ENCODE results near the gene TXNRD1. TPM values are rescaled to one million over a fixed set of nuclear protein-coding genes. Genes with fewer than 3 reads are reported as not detected.

TXNRD1 gene
- total RNA-seq, 1 donor from 2014 or later = 105 TPM

- peaks cover 5% of the 10 kb centered on the region for H3K4me1 Mint-ChIP-seq (ENCODE audit: unreplicated experiment)
- H3K4me3 Mint-ChIP-seq (ENCODE audit: unreplicated experiment) = no peak overlapping the region
- TF ChIP-seq, protein P1, sequence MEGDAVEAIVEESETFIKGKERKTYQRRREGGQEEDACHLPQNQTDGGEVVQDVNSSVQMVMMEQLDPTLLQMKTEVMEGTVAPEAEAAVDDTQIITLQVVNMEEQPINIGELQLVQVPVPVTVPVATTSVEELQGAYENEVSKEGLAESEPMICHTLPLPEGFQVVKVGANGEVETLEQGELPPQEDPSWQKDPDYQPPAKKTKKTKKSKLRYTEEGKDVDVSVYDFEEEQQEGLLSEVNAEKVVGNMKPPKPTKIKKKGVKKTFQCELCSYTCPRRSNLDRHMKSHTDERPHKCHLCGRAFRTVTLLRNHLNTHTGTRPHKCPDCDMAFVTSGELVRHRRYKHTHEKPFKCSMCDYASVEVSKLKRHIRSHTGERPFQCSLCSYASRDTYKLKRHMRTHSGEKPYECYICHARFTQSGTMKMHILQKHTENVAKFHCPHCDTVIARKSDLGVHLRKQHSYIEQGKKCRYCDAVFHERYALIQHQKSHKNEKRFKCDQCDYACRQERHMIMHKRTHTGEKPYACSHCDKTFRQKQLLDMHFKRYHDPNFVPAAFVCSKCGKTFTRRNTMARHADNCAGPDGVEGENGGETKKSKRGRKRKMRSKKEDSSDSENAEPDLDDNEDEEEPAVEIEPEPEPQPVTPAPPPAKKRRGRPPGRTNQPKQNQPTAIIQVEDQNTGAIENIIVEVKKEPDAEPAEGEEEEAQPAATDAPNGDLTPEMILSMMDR (IDR thresholded peaks at IDR 0.05; ENCODE audit: unreplicated experiment) = no peak
- H3K27me3 Mint-ChIP-seq (ENCODE audit: unreplicated experiment) = peaks cover 1% of the 10 kb centered on the region
- DNase-seq (ENCODE audit: low spot score) = no peak
- H3K27ac Mint-ChIP-seq (ENCODE audit: unreplicated experiment) = no peak overlapping the region
- H3K9me3 Mint-ChIP-seq (ENCODE audit: unreplicated experiment) = no peaks in the 10 kb centered on the region
- H3K36me3 Mint-ChIP-seq (ENCODE audit: low read depth, unreplicated experiment) = no peaks in the 10 kb centered on the region
Observed at GRCh38 chr12:104223712-104224111, 8.1 kb downstream of the TXNRD1 start.

- Mint-ChIP-seq H3K27me3 (ENCODE audit: unreplicated experiment) (peaks cover 1% of the 10 kb centered on the region), H3K36me3 (ENCODE audit: low read depth, unreplicated experiment) (no peaks in the 10 kb centered on the region), H3K4me3 (ENCODE audit: unreplicated experiment) (no peak overlapping the region), H3K4me1 (ENCODE audit: unreplicated experiment) (no peaks in the 10 kb centered on the region), H3K9me3 (ENCODE audit: unreplicated experiment) (no peaks in the 10 kb centered on the region), H3K27ac (ENCODE audit: unreplicated experiment) (no peak overlapping the region)
- TF ChIP-seq, protein P1 (IDR thresholded peaks at IDR 0.05; ENCODE audit: unreplicated experiment) = no peak
- DNase-seq (ENCODE audit: low spot score) = no peak
Observed at GRCh38 chr12:104226672-104227071, 11.1 kb downstream of the TXNRD1 start.

DNA sequence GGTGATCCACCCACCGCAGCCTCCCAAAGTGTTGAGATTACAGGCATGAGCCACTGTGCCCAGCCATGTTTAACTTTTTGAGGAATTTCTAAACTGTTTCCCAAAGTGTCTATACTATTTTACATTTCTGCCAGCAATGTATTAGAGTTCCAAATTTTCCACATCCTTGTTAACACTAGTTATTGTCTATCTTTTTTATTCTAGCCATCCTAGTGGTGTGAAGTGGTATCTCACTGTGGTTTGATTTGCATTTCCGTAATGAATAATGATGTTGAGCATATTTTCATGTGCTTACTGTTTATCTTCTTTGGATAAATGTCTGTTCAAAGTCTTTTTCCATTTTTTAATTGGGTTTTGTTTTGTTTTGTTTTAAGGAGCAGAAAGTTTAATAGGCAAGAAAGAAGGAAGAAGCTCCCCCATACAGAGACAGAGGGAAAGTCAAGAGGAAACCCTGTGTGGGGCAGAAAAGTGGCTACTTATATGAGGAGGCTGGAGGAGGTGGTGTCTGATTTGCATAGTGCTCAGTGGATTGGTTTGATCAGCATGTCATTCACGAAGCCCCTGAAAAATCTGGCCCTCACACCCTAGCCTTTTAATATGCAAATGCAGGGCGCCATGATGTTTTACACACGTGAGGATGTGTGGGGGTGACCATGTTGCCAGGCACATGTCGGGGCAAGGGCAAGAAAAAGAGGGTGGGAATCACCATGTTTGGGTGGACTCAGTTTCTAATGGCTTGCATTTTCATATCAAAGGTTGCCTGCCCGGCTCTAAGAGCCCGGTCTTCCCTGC, 14.9 kb downstream of the TXNRD1 start:
- Mint-ChIP-seq H3K27me3 (ENCODE audit: unreplicated experiment) (peaks cover 1% of the 10 kb centered on the region), H3K27ac (ENCODE audit: unreplicated experiment) (no peak overlapping the region), H3K36me3 (ENCODE audit: low read depth, unreplicated experiment) (peaks cover 6% of the 10 kb centered on the region), H3K4me1 (ENCODE audit: unreplicated experiment) (no peaks in the 10 kb centered on the region), H3K9me3 (ENCODE audit: unreplicated experiment) (peaks cover 6% of the 10 kb centered on the region), H3K4me3 (ENCODE audit: unreplicated experiment) (no peak overlapping the region)
- TF ChIP-seq, protein P1 (IDR thresholded peaks at IDR 0.05; ENCODE audit: unreplicated experiment) = peak; percentile 38
- DNase-seq (ENCODE audit: low spot score) = no peak

GRCh38 chr12:104232609-104233280, 17.2 kb downstream of the TXNRD1 start:
- Mint-ChIP-seq H3K9me3 (ENCODE audit: unreplicated experiment) (peaks cover 6% of the 10 kb centered on the region), H3K36me3 (ENCODE audit: low read depth, unreplicated experiment) (peaks cover 6% of the 10 kb centered on the region), H3K4me3 (ENCODE audit: unreplicated experiment) (no peak overlapping the region), H3K4me1 (ENCODE audit: unreplicated experiment) (no peaks in the 10 kb centered on the region), H3K27ac (ENCODE audit: unreplicated experiment) (no peak overlapping the region), H3K27me3 (ENCODE audit: unreplicated experiment) (no peaks in the 10 kb centered on the region)
- no peak for DNase-seq (ENCODE audit: low spot score)
- TF ChIP-seq, protein P1 (IDR thresholded peaks at IDR 0.05; ENCODE audit: unreplicated experiment) = no peak
